Measurements from ENCODE around the gene GAD1. TPM values are rescaled to one million over a fixed set of nuclear protein-coding genes. Genes with fewer than 3 reads are reported as not detected.

GAD1 gene
- total RNA-seq, 2 experiments from 2014 or later, result 1.5 to 2.2 TPM

DNA sequence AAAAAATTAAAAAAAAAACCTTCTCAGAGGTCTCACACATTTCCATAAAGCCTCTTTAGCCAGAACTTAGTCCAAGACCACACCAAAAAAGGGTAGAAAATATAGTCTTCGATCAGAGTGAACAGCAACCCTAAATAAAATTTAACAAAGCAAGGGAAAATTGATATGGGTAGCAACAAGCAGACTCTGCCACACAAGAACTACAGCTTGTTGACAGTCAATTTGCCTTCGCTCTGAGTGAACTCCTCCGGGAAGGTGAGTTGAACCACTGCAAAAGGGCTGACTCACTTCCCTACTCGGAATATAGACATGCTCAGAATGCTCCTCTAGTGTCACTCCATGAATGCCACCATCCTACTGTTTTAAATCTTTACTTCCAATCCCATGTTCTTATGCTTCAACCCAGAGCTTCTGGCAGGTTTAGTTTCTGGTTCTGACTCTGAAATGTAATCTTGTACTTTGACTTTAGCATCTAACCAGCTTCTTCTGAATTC, 24.1 kb downstream of the GAD1 start:
- ChIA-PET CTCF (no interaction called here), POLR2A (no interaction called here)
- Mint-ChIP-seq H3K9me3 (no peaks in the 10 kb centered on the region), H3K4me3 (no peak overlapping the region), H3K36me3 (ENCODE audit: low read depth) (peaks cover 2% of the 10 kb centered on the region), H3K4me1 (peaks cover 14% of the 10 kb centered on the region), H3K27ac (no peak overlapping the region), H3K27me3 (peaks cover 8% of the 10 kb centered on the region)
- DNase-seq, result no peak

DNA sequence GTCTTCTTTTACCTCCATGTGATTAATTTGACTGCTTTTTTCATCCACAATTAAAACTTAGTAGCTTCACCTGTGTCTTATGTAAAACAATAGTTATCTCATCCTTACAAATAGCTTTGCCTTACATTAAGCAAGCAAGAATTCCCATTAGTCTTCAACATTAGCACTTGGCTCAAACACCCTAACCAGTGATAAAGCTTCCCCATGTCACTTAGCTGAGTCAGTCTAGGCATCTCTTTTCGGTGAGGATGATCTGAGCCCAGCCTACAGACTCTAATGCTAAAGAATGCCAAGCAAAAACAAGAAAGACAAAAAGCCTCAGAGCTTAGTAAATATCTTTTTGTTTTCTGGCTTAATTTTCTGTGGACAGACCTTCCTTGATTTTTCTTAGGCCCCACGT, 26.1 kb downstream of the GAD1 start:
- peaks cover 8% of the 10 kb centered on the region for H3K27me3 Mint-ChIP-seq
- no peaks in the 10 kb centered on the region for H3K9me3 Mint-ChIP-seq
- ChIA-PET CTCF (interaction anchor here (0.8 to 4.7 kb wide), 6 partner anchors 9 to 31 kb away, joined by 3 to 26 read pairs (median 3); no protein-coding TSS in a partner anchor), POLR2A (interaction anchor here (1.2 kb wide), 1 partner anchor 87 kb away, joined by 4 read pairs; the partner anchor contains the start of gene GORASP2)
- no peak overlapping the region for H3K4me3 Mint-ChIP-seq
- no peak for DNase-seq
- H3K4me1 Mint-ChIP-seq, result peaks cover 14% of the 10 kb centered on the region
- peaks cover 2% of the 10 kb centered on the region for H3K36me3 Mint-ChIP-seq (ENCODE audit: low read depth)
- no peak overlapping the region for H3K27ac Mint-ChIP-seq

DNA sequence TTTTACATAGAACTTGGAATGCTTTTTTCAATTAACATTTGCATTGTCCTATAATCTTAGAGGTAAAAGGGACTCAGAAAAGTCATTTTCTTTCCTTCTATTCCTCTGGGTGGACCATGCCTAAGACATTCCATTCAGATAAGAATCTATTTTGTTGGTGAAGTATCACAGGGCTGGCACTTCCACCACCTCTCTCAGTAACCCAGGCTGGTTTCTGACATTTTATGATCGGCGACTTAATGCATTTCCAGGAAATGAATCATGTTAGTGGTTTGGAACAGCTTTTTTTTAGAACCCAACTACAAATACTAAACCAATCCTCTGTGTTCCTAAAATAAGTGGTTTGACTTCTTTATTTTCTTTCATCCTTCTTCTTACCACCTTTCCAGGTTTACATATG, 27.0 kb downstream of the GAD1 start:
- POLR2A ChIA-PET, result interaction anchor here (1.0 kb wide), 1 partner anchor 85 kb away, joined by 4 read pairs; the partner anchor contains the start of gene GORASP2
- CTCF ChIA-PET, result interaction anchor here (0.9 to 4.7 kb wide), 6 partner anchors 8 to 31 kb away, joined by 3 to 26 read pairs (median 4); no protein-coding TSS in a partner anchor
- no peak for DNase-seq
- Mint-ChIP-seq H3K9me3 (no peaks in the 10 kb centered on the region), H3K4me3 (no peak overlapping the region), H3K36me3 (ENCODE audit: low read depth) (peaks cover 2% of the 10 kb centered on the region), H3K4me1 (peaks cover 14% of the 10 kb centered on the region), H3K27me3 (peaks cover 6% of the 10 kb centered on the region), H3K27ac (no peak overlapping the region)

DNA sequence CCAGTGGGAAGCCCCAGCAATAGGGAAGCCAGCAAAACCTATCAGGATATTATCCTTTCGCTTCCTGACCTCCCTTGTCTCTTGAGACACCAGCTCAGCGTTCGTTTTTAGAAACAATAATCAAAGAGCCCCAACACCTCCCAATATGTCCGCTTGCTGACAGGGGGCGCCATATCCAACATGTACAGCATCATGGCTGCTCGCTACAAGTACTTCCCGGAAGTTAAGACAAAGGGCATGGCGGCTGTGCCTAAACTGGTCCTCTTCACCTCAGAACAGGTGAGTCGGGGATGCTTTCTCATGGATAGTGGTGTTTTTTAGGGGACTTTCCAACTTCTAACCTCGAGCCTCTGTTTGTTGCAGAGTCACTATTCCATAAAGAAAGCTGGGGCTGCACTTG, 28.7 kb downstream of the GAD1 start:
- H3K4me1 Mint-ChIP-seq, result peaks cover 14% of the 10 kb centered on the region
- ChIA-PET POLR2A (no interaction called here), CTCF (interaction anchor here (1.4 to 4.7 kb wide), 2 partner anchors 28 to 31 kb away, joined by 3 to 26 read pairs; no protein-coding TSS in a partner anchor)
- no peak for DNase-seq
- peaks cover 2% of the 10 kb centered on the region for H3K36me3 Mint-ChIP-seq (ENCODE audit: low read depth)
- peaks cover 4% of the 10 kb centered on the region for H3K27me3 Mint-ChIP-seq
- no peaks in the 10 kb centered on the region for H3K9me3 Mint-ChIP-seq
- H3K27ac Mint-ChIP-seq, result no peak overlapping the region
- H3K4me3 Mint-ChIP-seq, result no peak overlapping the region

DNA sequence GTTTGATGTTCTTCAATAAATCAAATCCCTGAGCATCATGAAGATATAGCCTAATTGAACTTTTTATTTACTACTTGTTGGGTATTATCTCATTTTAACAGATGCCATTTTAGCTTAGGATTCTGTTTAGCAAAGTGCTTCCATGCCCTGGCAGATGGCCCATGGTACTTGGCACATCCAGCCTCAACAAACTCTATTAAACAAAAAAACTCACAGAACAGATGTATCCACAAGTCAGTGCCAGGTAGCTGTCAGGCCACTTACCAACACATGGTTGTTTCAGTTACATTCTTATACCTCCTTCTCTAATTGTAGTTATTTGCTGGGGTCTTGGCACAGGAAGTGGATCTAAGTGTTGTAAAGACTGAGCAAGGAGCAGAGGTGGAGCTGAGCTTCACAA, 29.6 kb downstream of the GAD1 start:
- CTCF ChIA-PET, result interaction anchor here (4.7 kb wide), 1 partner anchor 27 kb away, joined by 26 read pairs; no protein-coding TSS in a partner anchor
- no peak for DNase-seq
- Mint-ChIP-seq H3K9me3 (no peaks in the 10 kb centered on the region), H3K36me3 (ENCODE audit: low read depth) (peaks cover 2% of the 10 kb centered on the region), H3K27ac (no peak overlapping the region), H3K27me3 (peaks cover 4% of the 10 kb centered on the region), H3K4me1 (peaks cover 14% of the 10 kb centered on the region), H3K4me3 (no peak overlapping the region)
- POLR2A ChIA-PET, result no interaction called here

DNA sequence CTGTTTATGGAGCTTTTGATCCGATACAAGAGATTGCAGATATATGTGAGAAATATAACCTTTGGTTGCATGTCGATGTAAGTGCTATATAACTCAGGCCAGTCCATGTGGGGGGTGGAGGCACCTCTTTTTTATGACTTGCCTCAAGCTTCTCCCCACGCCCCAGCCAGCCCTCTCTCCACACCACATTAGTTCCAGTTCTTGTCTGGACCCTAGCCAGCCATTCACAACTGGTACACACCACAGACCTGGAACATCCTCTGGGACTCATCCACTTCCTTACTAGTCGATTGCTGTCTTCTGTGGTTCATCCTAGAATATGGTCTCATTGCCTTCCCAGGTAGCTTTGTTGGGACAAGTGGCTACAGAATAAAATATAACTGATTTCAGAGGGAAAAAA, 31.0 kb downstream of the GAD1 start:
- H3K4me1 Mint-ChIP-seq, result peaks cover 14% of the 10 kb centered on the region
- H3K27ac Mint-ChIP-seq, result no peak overlapping the region
- POLR2A ChIA-PET, result no interaction called here
- no peaks in the 10 kb centered on the region for H3K9me3 Mint-ChIP-seq
- peaks cover 2% of the 10 kb centered on the region for H3K27me3 Mint-ChIP-seq
- H3K4me3 Mint-ChIP-seq, result no peak overlapping the region
- no peak for DNase-seq
- H3K36me3 Mint-ChIP-seq (ENCODE audit: low read depth), result no peaks in the 10 kb centered on the region
- CTCF ChIA-PET, result interaction anchor here (1.7 kb wide), 1 partner anchor 25 kb away, joined by 10 read pairs; no protein-coding TSS in a partner anchor

DNA sequence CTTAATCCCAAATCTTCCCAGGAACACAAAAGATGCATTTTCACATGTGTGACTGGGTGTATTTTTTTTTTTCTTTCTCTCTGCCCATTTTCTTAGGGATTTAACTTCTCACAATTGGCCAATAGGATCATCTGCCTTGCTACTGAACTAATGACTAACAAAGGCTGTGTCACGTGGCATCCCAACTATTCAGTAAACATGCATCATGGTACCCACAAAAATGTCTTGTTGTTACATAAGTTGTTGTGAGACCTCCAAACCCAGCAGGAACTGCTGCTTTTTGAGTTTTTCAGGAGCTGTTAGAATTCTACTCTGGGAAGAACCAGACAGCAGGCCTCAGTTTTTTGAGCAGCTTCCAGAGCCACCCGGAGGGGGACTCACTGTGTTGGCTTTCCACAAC, 31.9 kb downstream of the GAD1 start:
- CTCF ChIA-PET, result no interaction called here
- peaks cover 6% of the 10 kb centered on the region for H3K4me1 Mint-ChIP-seq
- POLR2A ChIA-PET, result no interaction called here
- H3K36me3 Mint-ChIP-seq (ENCODE audit: low read depth), result no peaks in the 10 kb centered on the region
- peaks cover 2% of the 10 kb centered on the region for H3K27me3 Mint-ChIP-seq
- H3K4me3 Mint-ChIP-seq, result no peak overlapping the region
- no peaks in the 10 kb centered on the region for H3K9me3 Mint-ChIP-seq
- DNase-seq, result no peak
- H3K27ac Mint-ChIP-seq, result no peak overlapping the region

DNA sequence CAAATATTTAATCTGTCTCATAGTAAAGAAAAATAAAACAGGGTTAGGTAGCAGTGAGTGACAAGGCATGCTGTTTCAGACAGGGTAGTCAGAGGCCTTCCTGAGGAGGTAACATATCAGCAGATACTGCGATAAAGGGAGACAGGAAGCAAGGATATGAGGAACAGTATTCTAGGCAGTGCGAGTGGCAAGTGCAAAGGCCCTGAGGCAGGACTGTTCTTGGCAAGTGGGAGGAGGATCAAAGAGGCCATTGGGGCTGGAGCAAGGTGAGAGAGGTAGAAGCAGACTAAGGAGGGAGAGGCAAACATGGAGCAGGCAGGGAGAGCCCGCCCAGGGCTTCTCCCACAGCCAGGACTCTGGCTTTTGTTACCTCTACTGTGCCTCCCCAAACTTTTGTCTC, 33.6 kb downstream of the GAD1 start:
- Mint-ChIP-seq H3K9me3 (no peaks in the 10 kb centered on the region), H3K27me3 (peaks cover 2% of the 10 kb centered on the region), H3K4me1 (no peaks in the 10 kb centered on the region), H3K36me3 (ENCODE audit: low read depth) (no peaks in the 10 kb centered on the region), H3K27ac (no peak overlapping the region), H3K4me3 (no peak overlapping the region)
- ChIA-PET POLR2A (no interaction called here), CTCF (interaction anchor here (1.2 kb wide), 1 partner anchor 23 kb away, joined by 3 read pairs; no protein-coding TSS in a partner anchor)
- DNase-seq, result no peak

DNA sequence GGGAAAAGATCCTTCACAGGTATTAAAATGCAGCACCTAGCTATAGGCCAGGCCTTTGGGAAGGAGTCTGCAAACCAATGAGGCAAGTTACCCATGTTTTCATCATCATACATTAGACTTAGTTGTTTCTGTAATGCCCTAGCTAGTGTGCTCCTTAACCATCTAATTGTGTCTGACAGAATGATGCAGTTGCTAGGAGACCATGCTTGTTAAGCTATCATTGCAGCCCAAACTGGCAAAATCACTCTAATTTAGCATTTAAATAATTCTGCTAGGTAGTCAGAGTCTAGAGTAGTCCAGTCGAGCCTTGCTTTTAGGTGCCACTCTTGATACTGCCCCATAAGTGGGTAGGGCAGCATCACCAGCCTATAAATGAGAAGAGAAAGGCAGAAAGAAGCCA, 34.9 kb downstream of the GAD1 start:
- CTCF ChIA-PET, result interaction anchor here (1.1 to 1.2 kb wide), 2 partner anchors 9 to 31 kb away, joined by 3 to 4 read pairs; no protein-coding TSS in a partner anchor
- H3K4me3 Mint-ChIP-seq, result no peak overlapping the region
- H3K27me3 Mint-ChIP-seq, result peaks cover 6% of the 10 kb centered on the region
- no peaks in the 10 kb centered on the region for H3K36me3 Mint-ChIP-seq (ENCODE audit: low read depth)
- POLR2A ChIA-PET, result interaction anchor here (0.6 kb wide), 1 partner anchor 1022 kb away, joined by 3 read pairs; no protein-coding TSS in a partner anchor
- no peaks in the 10 kb centered on the region for H3K9me3 Mint-ChIP-seq
- no peak overlapping the region for H3K27ac Mint-ChIP-seq
- DNase-seq, result no peak
- H3K4me1 Mint-ChIP-seq, result no peaks in the 10 kb centered on the region

DNA sequence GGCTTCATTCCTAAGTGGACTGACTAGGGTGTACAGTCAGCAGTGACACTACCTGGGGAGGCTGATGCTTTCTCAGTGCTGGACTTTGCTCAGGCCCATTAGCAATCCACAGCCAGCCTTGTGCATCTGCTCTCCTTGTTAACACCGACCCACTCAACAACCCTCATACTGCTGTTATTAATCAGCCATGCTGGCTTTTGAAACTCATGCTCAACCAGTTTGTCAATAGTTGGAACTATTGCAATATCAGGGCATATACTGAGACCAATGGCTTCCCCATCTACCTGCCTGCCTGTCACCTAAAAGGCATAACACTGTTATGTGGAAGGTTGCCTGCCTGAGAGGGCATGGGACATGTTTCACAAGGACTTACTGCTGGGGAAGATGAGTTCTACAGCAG, 39.4 kb downstream of the GAD1 start:
- ChIA-PET CTCF (interaction anchor here (0.6 kb wide), 1 partner anchor 448 kb away, joined by 3 read pairs; no protein-coding TSS in a partner anchor), POLR2A (no interaction called here)
- H3K27me3 Mint-ChIP-seq, result peaks cover 10% of the 10 kb centered on the region
- H3K9me3 Mint-ChIP-seq, result no peaks in the 10 kb centered on the region
- no peaks in the 10 kb centered on the region for H3K36me3 Mint-ChIP-seq (ENCODE audit: low read depth)
- no peak overlapping the region for H3K27ac Mint-ChIP-seq
- H3K4me1 Mint-ChIP-seq, result no peaks in the 10 kb centered on the region
- H3K4me3 Mint-ChIP-seq, result no peak overlapping the region
- DNase-seq, result no peak

DNA sequence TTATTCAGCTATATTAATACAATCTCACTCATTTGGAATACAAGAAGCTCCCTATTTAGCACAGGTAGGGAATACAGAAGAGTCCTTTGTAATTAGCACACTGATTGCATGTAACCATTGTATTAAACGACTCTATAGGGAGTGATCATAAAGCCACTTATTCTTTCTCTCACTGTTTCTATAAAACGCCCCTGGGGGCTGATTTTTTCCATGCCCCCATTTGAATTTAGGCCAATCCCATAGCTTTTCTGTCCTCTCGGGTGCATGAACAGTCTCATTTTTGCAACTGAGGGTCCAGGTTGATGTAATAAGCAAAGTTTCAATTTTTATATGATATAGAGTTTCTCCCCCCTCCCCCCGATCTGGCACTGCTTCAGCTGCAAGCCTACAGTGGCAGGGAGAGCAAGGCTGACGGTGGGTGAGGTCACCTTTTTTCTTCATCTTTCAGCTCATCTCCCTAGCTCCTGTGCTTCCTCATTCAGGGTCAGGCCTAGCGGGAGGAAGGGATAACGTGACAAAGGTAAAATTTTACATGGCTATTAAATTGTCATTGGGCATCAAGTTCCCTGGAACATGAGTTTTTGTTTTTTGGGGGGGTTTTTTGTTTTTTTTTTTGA, 45.7 kb downstream of the GAD1 start:
- no peak overlapping the region for H3K27ac Mint-ChIP-seq
- ChIA-PET CTCF (interaction anchor here (0.6 to 4.4 kb wide), 3 partner anchors 11 to 648 kb away, joined by 3 to 29 read pairs (median 3); no protein-coding TSS in a partner anchor), POLR2A (no interaction called here)
- no peak overlapping the region for H3K4me3 Mint-ChIP-seq
- no peak for DNase-seq
- no peaks in the 10 kb centered on the region for H3K4me1 Mint-ChIP-seq
- H3K27me3 Mint-ChIP-seq, result peaks cover 12% of the 10 kb centered on the region
- no peaks in the 10 kb centered on the region for H3K36me3 Mint-ChIP-seq (ENCODE audit: low read depth)
- H3K9me3 Mint-ChIP-seq, result no peaks in the 10 kb centered on the region

DNA sequence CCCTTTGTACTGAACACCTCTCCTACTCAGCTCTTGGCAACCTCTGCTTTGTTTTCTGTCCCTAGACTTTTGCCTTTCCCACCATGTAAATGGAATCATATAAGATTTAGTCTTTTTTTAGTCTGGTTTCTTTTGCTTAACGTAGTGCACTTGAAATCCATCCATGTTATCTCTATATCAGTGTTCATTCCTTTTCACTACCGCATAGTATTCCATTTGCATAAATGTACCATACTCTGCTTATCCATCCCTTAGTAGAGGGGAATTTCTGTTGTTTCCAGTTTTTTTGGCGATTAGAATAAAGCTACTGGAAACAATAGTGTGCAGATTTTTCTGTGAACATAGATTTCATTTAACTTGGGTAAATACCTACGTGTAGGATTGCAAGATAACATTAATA, 46.4 kb downstream of the GAD1 start:
- Mint-ChIP-seq H3K27me3 (peaks cover 10% of the 10 kb centered on the region), H3K27ac (no peak overlapping the region), H3K9me3 (no peaks in the 10 kb centered on the region), H3K4me3 (no peak overlapping the region), H3K36me3 (ENCODE audit: low read depth) (no peaks in the 10 kb centered on the region), H3K4me1 (no peaks in the 10 kb centered on the region)
- no peak for DNase-seq
- CTCF ChIA-PET, result interaction anchor here (0.7 to 4.4 kb wide), 2 partner anchors 10 to 648 kb away, joined by 3 to 29 read pairs; no protein-coding TSS in a partner anchor
- POLR2A ChIA-PET, result no interaction called here

DNA sequence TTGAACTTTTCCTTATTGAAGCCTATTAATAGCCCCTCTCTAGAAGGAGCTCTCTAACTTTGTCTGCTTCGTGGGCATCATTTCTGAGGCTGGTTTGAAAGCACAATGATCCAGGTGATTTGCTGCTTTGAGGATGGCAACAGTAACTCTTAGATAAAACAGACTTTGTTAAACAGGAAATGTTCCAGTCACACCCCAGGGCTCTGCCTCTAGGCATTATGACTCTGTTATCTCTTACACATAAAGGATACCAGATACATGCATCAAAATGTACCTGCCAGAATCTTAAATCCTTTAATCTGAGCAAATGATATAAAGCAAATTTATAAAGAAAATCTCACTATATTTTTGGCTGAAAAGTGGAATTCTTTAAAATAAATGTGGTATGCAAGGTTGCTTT, 52.3 kb downstream of the GAD1 start:
- peaks cover 11% of the 10 kb centered on the region for H3K4me1 Mint-ChIP-seq
- H3K36me3 Mint-ChIP-seq (ENCODE audit: low read depth), result no peaks in the 10 kb centered on the region
- H3K27ac Mint-ChIP-seq, result no peak overlapping the region
- POLR2A ChIA-PET, result no interaction called here
- DNase-seq, result no peak
- H3K9me3 Mint-ChIP-seq, result no peaks in the 10 kb centered on the region
- H3K4me3 Mint-ChIP-seq, result no peak overlapping the region
- peaks cover 11% of the 10 kb centered on the region for H3K27me3 Mint-ChIP-seq
- CTCF ChIA-PET, result no interaction called here

DNA sequence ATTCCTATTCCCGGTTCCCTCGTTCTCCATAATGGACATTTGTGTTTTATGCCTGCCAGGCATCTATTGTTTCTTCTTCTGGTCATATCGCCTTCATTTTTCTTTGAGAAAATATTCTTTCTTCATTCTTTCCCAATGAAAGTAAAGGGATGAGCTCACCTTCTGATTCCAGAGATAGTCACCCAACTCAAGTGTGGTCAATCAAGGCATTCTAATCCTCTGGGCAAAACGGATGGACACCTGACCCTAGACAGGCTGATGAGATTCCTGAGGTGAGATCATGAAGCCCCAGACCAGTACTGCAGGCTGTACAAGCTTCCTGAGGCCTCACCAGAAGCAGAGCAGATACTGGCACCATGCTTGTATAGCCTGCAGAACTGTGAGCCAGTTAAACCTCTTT, 52.8 kb downstream of the GAD1 start:
- POLR2A ChIA-PET, result no interaction called here
- CTCF ChIA-PET, result no interaction called here
- no peak overlapping the region for H3K4me3 Mint-ChIP-seq

More for the DNA sequence above, 52.8 kb downstream of the GAD1 start:
- H3K27me3 Mint-ChIP-seq, result peaks cover 11% of the 10 kb centered on the region
- no peak overlapping the region for H3K27ac Mint-ChIP-seq
- no peaks in the 10 kb centered on the region for H3K9me3 Mint-ChIP-seq
- peaks cover 11% of the 10 kb centered on the region for H3K4me1 Mint-ChIP-seq
- DNase-seq, result no peak
- H3K36me3 Mint-ChIP-seq (ENCODE audit: low read depth), result no peaks in the 10 kb centered on the region

Measured in activated CD4-positive, alpha-beta memory T cell treated with anti-CD3 and anti-CD28 coated beads, Interleukin-2, amount 10 ng/mL, durations not matched to agents 7 days and 5 days (primary cell).